Dendritic cell treated with granulocyte-macrophage colony-stimulating factor and Interleukin-4, amounts not matched to agents 40 ng/mL and 50 ng/mL, for 4 days (primary cell): Measurements from ENCODE around the gene PPHLN1.

Experiments
- H3K27ac Mint-ChIP-seq: one replicate; pipeline ENCODE4 v1.8.0; 2022; ENCODE audit warnings: mild to moderate bottlenecking, mixed read lengths
- H3K27me3 Mint-ChIP-seq: one replicate; pipeline ENCODE4 v1.8.0; 2022; ENCODE audit warnings: mild to moderate bottlenecking, mixed read lengths
- H3K36me3 Mint-ChIP-seq: one replicate; pipeline ENCODE4 v1.8.0; 2022; ENCODE audit warnings: low read depth, mixed read lengths
- H3K4me1 Mint-ChIP-seq: one replicate; pipeline ENCODE4 v1.8.0; 2022; ENCODE audit warnings: low read depth, mixed read lengths
- H3K4me3 Mint-ChIP-seq: one replicate; pipeline ENCODE4 v1.8.0; 2022; ENCODE audit warnings: mild to moderate bottlenecking, moderate library complexity, mixed read lengths
- H3K9me3 Mint-ChIP-seq: one replicate; pipeline ENCODE4 v1.8.0; 2022; ENCODE audit warnings: mixed read lengths
- intact Hi-C: fragments of 100-400 bp; cut with micrococcal nuclease; formaldehyde crosslinking; loops from one replicate; pipeline ENCODE4 v1.15.0; 2022

The PPHLN1 gene

DNA sequence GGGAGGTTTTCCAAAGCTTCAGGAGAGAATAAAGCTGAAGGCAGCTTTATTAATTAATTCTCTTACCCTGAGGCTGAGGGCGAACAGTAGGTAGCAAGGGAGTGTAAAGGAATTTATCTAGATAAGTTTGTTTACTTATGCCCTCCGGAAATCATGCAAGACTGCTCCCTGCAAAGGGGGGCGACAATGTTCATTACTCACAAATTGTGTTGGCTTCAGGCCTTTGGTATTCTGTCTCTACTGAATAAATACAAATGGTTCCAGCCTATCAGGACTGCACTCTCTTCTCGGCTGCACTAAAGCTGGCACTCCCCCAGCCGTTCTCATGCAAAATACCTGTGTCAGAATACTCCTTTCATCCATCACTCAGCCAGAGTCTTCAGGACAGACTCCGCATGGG lies 120.8 kb downstream of the PPHLN1 start:
- Mint-ChIP-seq H3K27me3 (no peaks in the 10 kb centered on the region), H3K9me3 (no peaks in the 10 kb centered on the region), H3K36me3 (peaks cover 77% of the 10 kb centered on the region), H3K4me3 (no peak overlapping the region), H3K4me1 (no peaks in the 10 kb centered on the region), H3K27ac (no peak overlapping the region)
- intact Hi-C loops = no loop called here

DNA sequence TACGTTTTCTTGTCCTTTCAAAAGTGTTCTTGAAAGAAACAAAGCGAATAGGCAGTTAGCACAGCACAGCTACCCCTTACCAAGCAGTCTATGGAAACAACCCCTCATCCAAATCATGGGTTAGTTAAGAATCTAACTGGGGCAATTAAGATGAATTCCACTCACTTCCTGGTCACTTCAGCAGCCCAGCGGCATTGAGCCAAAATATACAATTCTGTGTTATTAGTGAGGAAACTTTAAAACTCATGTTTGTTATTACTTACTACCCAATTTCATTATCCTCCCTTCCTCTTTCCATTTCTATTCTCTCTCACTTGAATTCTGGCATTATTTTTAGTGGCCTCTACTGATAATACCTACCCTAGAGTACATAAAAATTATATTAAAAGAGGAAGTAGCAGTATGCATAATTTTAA lies 121.4 kb downstream of the PPHLN1 start:
- intact Hi-C loops = no loop called here
- Mint-ChIP-seq H3K9me3 (no peaks in the 10 kb centered on the region), H3K27me3 (no peaks in the 10 kb centered on the region), H3K36me3 (peaks cover 70% of the 10 kb centered on the region), H3K4me1 (no peaks in the 10 kb centered on the region), H3K27ac (no peak overlapping the region), H3K4me3 (no peak overlapping the region)

DNA sequence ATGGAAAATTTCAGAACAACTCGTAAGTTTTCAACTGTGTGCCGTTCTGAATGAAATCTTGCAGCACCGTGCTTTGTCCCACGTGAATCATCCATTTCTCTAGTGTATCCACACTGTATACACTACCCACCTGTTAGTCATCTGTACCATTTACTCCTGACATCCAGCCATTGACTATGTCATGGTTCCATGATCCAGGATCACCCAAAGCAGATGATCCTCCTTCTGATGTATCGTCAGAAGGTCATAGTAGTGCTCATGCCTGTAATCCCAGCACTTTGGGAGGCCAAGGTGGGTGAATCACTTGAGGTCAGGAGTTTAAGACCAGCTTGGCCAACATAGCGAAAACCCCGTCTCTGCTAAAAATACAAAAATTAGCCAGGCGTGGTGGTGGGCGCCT lies 122.9 kb downstream of the PPHLN1 start:
- Mint-ChIP-seq H3K4me3 (no peak overlapping the region), H3K9me3 (no peaks in the 10 kb centered on the region), H3K27me3 (no peaks in the 10 kb centered on the region), H3K27ac (no peak overlapping the region), H3K4me1 (no peaks in the 10 kb centered on the region), H3K36me3 (peaks cover 62% of the 10 kb centered on the region)
- intact Hi-C loops = no loop called here

DNA sequence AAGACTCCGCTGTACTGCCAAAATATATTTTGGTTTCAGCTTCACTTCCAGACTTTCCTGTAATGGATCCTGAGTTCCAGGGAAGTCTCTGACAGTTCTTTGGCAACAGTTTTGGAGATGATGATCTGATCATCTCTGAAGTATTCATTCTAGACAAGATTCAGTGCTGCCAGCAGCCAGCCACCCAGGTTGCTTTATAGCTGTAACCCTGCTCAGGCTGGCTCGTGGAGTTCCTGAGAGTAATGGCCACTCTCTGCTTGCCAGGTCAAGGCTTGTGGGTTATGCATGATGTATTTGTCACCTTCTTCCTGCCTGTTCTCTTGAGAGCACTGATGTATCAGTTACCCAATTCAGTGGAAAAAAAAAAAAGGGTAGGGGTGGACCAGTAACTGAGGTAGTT lies 124.3 kb downstream of the PPHLN1 start:
- H3K36me3 Mint-ChIP-seq = peaks cover 53% of the 10 kb centered on the region
- no peak overlapping the region for H3K4me3 Mint-ChIP-seq
- H3K4me1 Mint-ChIP-seq = no peaks in the 10 kb centered on the region
- H3K27me3 Mint-ChIP-seq = no peaks in the 10 kb centered on the region
- no peak overlapping the region for H3K27ac Mint-ChIP-seq
- intact Hi-C loops = no loop called here
- H3K9me3 Mint-ChIP-seq = no peaks in the 10 kb centered on the region

DNA sequence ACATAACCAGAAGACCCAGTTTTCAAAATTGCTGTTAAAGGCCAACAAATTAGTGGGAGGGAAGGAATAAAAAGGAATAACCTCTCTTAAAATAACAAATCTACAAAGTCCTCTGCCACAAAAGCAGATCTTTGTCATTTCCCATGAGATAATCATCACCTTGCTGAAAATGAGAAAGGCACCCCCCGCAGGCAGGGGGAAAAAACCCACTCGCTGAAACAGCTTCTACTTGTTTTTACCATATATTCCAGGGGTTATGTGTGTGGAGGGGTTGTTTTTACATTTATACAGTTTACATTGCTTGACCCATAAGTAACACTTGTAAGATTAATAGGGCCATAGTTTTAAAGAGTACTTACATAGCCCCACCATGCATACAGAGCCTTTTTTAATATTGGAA lies 132.6 kb downstream of the PPHLN1 start:
- Mint-ChIP-seq H3K4me3 (no peak overlapping the region), H3K4me1 (no peaks in the 10 kb centered on the region), H3K36me3 (no peaks in the 10 kb centered on the region), H3K27me3 (no peaks in the 10 kb centered on the region), H3K9me3 (no peaks in the 10 kb centered on the region), H3K27ac (no peak overlapping the region)
- intact Hi-C loops = no loop called here

DNA sequence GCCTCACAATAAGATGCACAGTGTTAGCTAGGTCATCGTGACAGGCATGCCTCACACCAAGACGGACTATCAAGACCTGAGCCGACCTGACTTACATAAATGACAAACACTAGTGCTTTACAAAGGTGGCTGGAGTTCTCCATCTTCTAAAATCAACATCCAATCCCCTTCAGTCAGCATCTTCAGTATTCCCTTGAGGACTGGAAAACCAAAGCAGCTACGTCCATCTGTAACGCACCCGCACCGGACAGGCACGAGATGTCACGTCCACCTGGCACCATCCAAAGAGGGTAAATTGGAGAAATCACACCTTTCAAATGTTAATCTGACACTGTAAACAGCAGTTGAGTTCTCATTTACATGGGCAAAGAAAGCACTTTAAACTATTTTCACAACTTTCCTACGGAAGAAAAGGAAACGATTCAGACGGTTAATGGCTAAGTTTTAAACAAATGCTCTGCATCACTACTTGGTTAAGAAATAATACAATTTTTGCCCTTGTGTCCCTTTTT lies 133.4 kb downstream of the PPHLN1 start:
- Mint-ChIP-seq H3K27ac (no peak overlapping the region), H3K4me1 (no peaks in the 10 kb centered on the region)
- intact Hi-C loops = no loop called here

DNA sequence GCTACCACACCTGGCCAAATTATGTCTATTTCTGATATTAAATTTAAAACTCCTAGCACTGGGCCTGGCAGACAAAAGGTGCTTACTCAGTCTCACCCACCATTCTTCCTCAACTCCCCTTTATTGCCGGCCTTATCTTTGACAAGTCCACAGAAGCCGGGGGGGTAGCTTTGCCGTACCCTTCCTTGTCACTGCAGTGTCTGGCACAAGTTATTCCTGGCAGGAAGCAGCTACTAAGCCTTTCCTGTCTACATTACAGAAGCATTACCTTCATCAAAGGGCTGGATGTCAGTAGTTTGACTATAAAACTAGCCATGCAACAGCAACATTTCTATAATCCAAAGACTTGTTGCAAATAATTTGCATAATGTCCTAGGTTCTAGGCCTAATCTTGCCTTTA lies 136.5 kb downstream of the PPHLN1 start:
- no peaks in the 10 kb centered on the region for H3K4me1 Mint-ChIP-seq
- no peak overlapping the region for H3K4me3 Mint-ChIP-seq
- H3K27me3 Mint-ChIP-seq = no peaks in the 10 kb centered on the region
- intact Hi-C loops = no loop called here
- no peaks in the 10 kb centered on the region for H3K9me3 Mint-ChIP-seq
- H3K36me3 Mint-ChIP-seq = no peaks in the 10 kb centered on the region
- no peak overlapping the region for H3K27ac Mint-ChIP-seq

More for the DNA sequence above, 133.4 kb downstream of the PPHLN1 start:
- Mint-ChIP-seq H3K9me3 (no peaks in the 10 kb centered on the region), H3K4me3 (no peak overlapping the region), H3K36me3 (no peaks in the 10 kb centered on the region), H3K27me3 (no peaks in the 10 kb centered on the region)

DNA sequence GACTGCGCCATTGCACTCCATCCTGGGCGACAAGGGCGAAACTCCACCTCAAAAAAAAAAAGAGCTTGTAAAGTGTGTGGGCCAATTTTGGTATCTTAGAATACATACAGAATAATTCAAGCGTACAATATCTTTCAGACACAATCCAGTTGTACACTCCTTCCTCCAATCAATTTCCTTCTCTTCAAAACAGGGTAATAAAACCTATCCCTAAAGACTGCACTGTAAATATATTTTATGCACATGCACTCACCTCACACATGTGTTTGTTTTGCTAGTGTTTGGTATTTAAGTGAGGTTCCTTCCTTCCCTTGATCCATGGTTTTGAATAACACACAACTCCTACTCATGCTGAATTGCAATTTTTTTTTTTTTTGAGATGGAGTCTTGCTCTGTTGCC lies 137.7 kb downstream of the PPHLN1 start:
- Mint-ChIP-seq H3K9me3 (no peaks in the 10 kb centered on the region), H3K4me3 (no peak overlapping the region), H3K4me1 (peaks cover 4% of the 10 kb centered on the region), H3K36me3 (no peaks in the 10 kb centered on the region), H3K27ac (no peak overlapping the region), H3K27me3 (no peaks in the 10 kb centered on the region)
- intact Hi-C loops = no loop called here

DNA sequence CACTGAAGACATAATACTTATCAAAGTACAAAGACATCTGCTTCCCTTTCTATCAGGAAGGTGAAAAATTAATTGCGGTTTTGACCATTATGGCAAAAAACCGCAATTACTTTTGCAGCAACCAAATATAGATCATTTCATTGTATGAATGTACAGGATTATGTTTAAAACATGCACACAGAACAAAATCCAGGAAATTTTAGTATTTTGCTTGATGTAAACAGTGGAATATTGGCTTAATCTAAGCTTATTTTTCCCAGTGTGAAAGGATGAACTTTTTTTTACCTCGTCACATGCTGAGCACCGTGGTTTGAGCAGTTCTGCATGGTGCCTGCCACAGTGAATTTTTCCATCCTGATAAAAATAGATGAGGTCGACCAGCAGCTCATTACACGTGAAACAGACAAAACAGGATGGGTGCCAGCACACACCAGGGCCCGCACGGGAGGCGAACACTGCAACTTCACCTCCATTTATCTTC lies 142.4 kb downstream of the PPHLN1 start:
- intact Hi-C loops = no loop called here
- Mint-ChIP-seq H3K4me3 (no peak overlapping the region), H3K4me1 (peaks cover 20% of the 10 kb centered on the region), H3K27me3 (no peaks in the 10 kb centered on the region), H3K36me3 (no peaks in the 10 kb centered on the region), H3K9me3 (no peaks in the 10 kb centered on the region), H3K27ac (no peak overlapping the region)

DNA sequence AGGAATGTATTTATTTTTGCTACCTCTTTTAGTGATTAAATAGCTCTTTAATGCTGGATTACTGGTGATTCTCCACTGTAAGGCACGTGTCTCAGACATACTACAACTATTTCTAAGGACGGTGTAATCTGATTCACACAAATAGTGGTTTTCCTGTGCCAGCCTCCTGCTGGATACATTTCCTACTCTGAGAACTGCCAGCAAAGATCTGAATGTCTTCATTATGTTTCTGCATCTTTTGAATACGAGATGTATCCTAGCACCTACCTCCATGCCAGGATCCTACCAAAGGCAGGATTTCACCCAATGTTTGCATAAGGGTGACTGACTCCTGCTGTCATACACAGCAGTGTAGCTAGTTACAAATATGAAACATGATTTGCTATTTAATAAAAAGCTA lies 143.0 kb downstream of the PPHLN1 start:
- Mint-ChIP-seq H3K4me1 (peaks cover 20% of the 10 kb centered on the region), H3K9me3 (no peaks in the 10 kb centered on the region), H3K27me3 (no peaks in the 10 kb centered on the region), H3K4me3 (peak overlapping the region; percentile 75), H3K27ac (peak overlapping the region; percentile 77), H3K36me3 (no peaks in the 10 kb centered on the region)
- intact Hi-C loops = no loop called here

DNA sequence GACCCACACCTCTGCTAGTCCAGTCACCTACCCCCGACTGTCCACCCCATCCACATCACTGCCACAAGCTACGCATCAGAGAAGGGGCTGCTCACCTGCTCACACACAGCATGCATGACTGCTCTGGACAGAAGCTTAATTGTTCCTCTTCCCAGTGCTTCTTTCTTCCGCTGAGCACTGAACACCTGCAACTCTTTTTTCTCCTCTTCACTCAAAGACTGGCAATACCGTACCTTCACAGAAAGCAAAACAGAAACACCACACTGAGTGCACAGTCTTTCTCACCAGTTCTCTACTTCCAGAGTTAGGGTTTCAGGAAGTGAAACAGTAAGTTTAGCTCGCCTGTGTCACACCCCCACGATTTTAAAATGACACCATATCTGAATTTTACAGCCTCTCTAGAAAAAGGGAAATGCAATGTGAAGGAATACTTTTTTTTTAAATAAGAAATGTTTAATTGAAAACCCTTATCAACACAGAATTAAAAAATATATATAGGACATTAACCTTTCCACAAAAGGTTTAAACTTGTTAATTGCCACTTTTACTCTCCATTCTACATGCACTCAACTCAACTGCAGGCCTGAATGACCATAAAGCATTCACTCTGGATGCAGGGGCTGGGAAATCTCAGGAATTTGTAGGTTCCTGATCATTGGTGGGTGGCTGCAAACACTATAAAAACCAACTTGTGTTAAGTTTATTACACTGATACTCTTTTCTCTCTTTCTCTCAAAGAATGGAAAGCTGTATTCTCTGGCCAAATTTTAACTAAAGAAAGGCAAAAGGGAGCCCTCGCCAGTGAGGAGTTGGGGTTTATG lies 143.6 kb downstream of the PPHLN1 start:
- Mint-ChIP-seq H3K27ac (peak overlapping the region; percentile 77), H3K4me3 (peak overlapping the region; percentile 75), H3K27me3 (no peaks in the 10 kb centered on the region), H3K36me3 (no peaks in the 10 kb centered on the region), H3K4me1 (peaks cover 20% of the 10 kb centered on the region), H3K9me3 (no peaks in the 10 kb centered on the region)
- intact Hi-C loops = no loop called here

DNA sequence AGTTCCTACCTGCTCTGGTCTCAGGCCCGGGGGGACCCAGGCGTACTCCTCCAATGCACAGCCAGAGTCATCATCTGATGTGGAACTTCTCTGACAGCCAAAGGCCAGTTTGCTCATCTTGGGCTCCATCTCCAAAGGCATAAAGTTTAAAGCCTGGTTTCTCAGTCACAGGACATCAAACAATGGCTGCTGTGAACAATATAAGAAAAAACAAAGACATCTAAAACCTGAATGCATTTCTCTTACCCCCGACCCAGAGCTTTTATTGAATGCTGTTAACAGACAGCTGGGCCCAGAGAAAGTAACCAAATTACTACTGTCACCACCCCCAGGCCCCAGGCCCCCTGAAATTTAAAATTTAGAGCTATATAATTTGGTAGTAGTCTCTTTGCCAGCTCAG lies 146.4 kb downstream of the PPHLN1 start:
- intact Hi-C loops = no loop called here
- Mint-ChIP-seq H3K36me3 (no peaks in the 10 kb centered on the region), H3K27ac (no peak overlapping the region), H3K4me1 (peaks cover 20% of the 10 kb centered on the region), H3K27me3 (peaks cover 1% of the 10 kb centered on the region), H3K4me3 (no peak overlapping the region), H3K9me3 (no peaks in the 10 kb centered on the region)

DNA sequence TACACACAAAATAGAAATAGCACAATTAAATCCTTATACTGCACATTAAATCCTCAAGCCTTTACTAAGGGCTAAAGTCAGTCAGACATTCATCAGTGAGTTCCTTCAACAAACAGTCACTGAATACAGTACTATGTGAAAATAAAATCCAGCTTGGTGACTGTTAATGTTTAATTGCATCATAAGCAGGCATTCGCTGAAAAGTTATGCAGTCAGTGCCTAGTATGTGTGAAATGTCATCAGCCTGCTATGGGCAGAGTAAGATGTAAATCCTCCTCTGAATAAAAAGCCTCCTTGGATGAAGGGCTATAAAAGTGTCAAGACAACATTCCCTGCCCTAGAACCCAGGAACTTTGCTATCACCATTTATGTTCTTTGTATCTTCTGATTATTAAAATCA lies 147.2 kb downstream of the PPHLN1 start:
- intact Hi-C loops = no loop called here
- no peaks in the 10 kb centered on the region for H3K36me3 Mint-ChIP-seq
- peaks cover 4% of the 10 kb centered on the region for H3K27me3 Mint-ChIP-seq
- H3K27ac Mint-ChIP-seq = no peak overlapping the region
- no peaks in the 10 kb centered on the region for H3K9me3 Mint-ChIP-seq
- H3K4me3 Mint-ChIP-seq = no peak overlapping the region
- H3K4me1 Mint-ChIP-seq = peaks cover 20% of the 10 kb centered on the region

DNA sequence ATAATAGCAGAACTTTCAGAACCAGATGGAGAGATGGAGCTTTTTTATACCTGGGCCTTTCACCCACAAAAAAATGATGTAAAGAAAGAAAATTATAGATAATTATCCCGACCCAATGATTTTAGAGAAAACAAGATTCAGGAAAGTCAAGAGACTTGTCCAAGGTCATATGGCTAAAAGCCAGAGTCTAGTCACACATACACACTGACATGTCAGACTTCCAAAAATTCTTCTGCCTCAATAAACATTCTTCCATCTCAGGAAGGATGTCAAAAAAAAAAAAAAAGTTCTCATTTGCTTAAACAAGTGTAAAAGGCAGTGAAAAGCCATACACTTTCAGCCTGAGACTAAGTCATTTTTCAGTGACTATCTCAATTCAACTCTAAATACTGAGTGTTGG lies 147.6 kb downstream of the PPHLN1 start:
- no peaks in the 10 kb centered on the region for H3K36me3 Mint-ChIP-seq
- H3K27me3 Mint-ChIP-seq = peaks cover 9% of the 10 kb centered on the region
- no peaks in the 10 kb centered on the region for H3K9me3 Mint-ChIP-seq
- no peak overlapping the region for H3K27ac Mint-ChIP-seq
- no peak overlapping the region for H3K4me3 Mint-ChIP-seq
- intact Hi-C loops = no loop called here
- peaks cover 17% of the 10 kb centered on the region for H3K4me1 Mint-ChIP-seq

DNA sequence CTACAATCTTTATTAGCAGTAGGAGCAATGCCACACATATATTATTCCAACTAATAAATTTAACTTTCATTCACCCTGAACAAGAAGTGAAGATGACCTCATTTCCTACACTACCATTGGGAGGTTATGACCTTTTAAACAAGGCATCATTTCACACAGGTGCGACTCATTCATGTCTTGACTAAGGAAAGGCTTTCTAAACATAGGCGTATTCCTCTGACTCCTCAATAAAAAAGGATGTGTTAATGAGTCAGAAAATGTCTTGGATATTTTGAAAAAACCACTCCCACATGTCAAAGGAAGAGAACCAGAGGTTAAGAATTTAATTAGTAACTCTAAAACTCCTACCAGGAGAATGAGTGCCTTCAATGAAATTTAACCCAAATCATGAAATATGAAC lies 148.4 kb downstream of the PPHLN1 start:
- no peak overlapping the region for H3K4me3 Mint-ChIP-seq
- no peak overlapping the region for H3K27ac Mint-ChIP-seq
- H3K27me3 Mint-ChIP-seq = peaks cover 13% of the 10 kb centered on the region
- peaks cover 9% of the 10 kb centered on the region for H3K4me1 Mint-ChIP-seq
- intact Hi-C loops = no loop called here
- H3K36me3 Mint-ChIP-seq = no peaks in the 10 kb centered on the region
- H3K9me3 Mint-ChIP-seq = no peaks in the 10 kb centered on the region
